Type B pancreatic cell (in vitro differentiated cells): Measurements from ENCODE around the gene HYAL3. TPM values are rescaled to one million over a fixed set of nuclear protein-coding genes. Genes with fewer than 3 reads are reported as not detected.

Experiments
- DNase-seq: peaks from one replicate; pipeline ENCODE4 v3.0.0; 2021; ENCODE audit warnings: mixed read lengths; ENCODE audit not compliant: unreplicated experiment; ENCODE audit errors: extremely low spot score
- H3K27ac Mint-ChIP-seq: 2 replicates; pipeline ENCODE4 v1.8.0; 2021; ENCODE audit warnings: mild to moderate bottlenecking, mixed read lengths
- H3K27me3 Mint-ChIP-seq: 2 replicates; pipeline ENCODE4 v1.8.0; 2021; ENCODE audit warnings: mixed read lengths
- H3K36me3 Mint-ChIP-seq: 2 replicates; pipeline ENCODE4 v1.8.0; 2021; ENCODE audit warnings: mixed read lengths
- H3K4me1 Mint-ChIP-seq: one replicate; pipeline ENCODE4 v1.8.0; 2021; ENCODE audit warnings: mixed read lengths; ENCODE audit not compliant: unreplicated experiment
- H3K4me3 Mint-ChIP-seq: 2 replicates; pipeline ENCODE4 v1.8.0; 2021; ENCODE audit warnings: mild to moderate bottlenecking, mixed read lengths
- H3K9me3 Mint-ChIP-seq: 2 replicates; pipeline ENCODE4 v1.8.0; 2021; ENCODE audit warnings: mixed read lengths
- CTCF ChIP-seq: fragments of 200-600 bp; sonication (generic); conservative IDR thresholded peaks from 2 replicates; pipeline ENCODE4 v1.5.0; 2021; ENCODE audit warnings: antibody characterized with exemption, mild to moderate bottlenecking
- total RNA-seq: library from RNA; stranded (reverse); gene quantifications from 2 replicates; pipeline ENCODE4 v1.2.1, GENCODE V29; 2021; ENCODE audit warnings: low replicate concordance

The HYAL3 gene
- total RNA-seq, 1 donor from 2014 or later: 2.9 TPM

DNA sequence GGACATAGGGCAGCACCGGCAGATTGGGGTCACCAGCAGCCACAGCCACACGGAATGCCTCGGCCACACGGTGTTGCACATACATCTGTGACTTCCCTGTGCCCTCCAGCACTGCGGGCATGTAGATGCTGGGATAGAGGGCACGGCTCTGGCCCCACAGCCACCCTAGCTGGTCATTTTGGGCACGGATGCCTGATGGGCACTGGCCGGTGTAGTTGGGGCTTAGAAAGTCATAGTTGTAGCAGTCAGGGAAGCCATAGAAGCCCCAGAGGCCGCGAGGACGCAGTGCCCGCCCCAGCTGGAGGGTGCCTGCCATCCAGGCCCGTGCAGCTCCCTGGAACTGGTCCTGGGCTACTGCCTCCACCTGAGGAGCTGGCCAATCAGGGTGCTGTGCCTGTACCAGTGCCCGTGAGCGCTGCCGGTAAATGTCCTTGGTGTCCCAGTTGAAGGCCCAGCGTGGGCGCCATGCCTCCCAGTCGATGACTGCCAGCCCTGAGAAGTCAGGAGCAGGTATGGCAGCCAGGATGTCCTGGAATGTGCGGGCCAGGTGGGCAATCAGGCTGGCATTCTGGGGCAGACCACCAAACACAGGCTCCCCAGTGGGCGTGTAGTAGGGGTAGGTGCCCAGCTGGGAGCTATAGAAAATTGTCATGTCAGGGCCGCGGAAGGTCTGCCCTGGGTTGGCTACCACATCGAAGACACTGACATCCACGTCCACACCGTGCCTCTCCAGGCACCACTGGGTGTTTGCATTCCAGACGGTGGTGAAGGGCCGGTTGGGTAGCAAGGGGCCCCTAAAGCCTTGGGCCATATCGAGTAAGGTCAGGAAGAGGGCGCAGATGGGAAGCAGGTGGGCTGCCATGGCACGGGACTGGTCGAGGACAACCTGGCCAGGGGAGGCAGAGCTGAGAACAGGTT lies 3.1 kb upstream of the HYAL3 start:
- no peaks in the 10 kb centered on the region for H3K36me3 Mint-ChIP-seq
- H3K4me1 Mint-ChIP-seq: peaks cover 18% of the 10 kb centered on the region
- TF ChIP-seq CTCF: no peak
- no peaks in the 10 kb centered on the region for H3K27me3 Mint-ChIP-seq
- DNase-seq: no peak
- H3K4me3 Mint-ChIP-seq: no peak overlapping the region
- no peaks in the 10 kb centered on the region for H3K9me3 Mint-ChIP-seq
- peak overlapping the region; percentile 53 for H3K27ac Mint-ChIP-seq

GRCh38 chr3:50300681-50301254 lies 1.6 kb upstream of the HYAL3 start:
- H3K4me3 Mint-ChIP-seq: peak overlapping the region; percentile 98

GRCh38 chr3:50299929-50300680 lies 900 bp upstream of the HYAL3 start:
- no peak for TF ChIP-seq CTCF

More at GRCh38 chr3:50300681-50301254, 1.6 kb upstream of the HYAL3 start:
- peak overlapping the region; percentile 99 for H3K27ac Mint-ChIP-seq
- peaks cover 18% of the 10 kb centered on the region for H3K4me1 Mint-ChIP-seq
- no peak for TF ChIP-seq CTCF
- no peak for DNase-seq
- H3K27me3 Mint-ChIP-seq: no peaks in the 10 kb centered on the region
- H3K36me3 Mint-ChIP-seq: no peaks in the 10 kb centered on the region
- no peaks in the 10 kb centered on the region for H3K9me3 Mint-ChIP-seq

DNA sequence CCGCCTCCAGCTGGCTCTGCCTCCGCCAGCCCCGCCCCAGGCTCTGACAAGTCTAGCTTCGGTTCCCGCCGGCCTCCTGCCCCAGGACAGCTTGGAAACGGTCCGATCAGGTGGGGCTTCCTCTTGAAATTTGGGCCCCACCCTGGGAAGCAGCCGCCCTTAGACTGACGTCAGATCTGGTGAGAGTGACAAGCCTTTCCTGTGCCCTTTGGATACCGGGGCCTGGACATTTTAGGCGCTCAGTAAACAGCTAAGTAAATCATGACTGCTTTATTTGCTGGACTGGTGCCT lies 378 bp upstream of the HYAL3 start:
- no peak for TF ChIP-seq CTCF
- no peak for DNase-seq
- H3K4me3 Mint-ChIP-seq: peak overlapping the region; percentile 98
- peaks cover 18% of the 10 kb centered on the region for H3K4me1 Mint-ChIP-seq
- peak overlapping the region; percentile 99 for H3K27ac Mint-ChIP-seq
- H3K9me3 Mint-ChIP-seq: no peaks in the 10 kb centered on the region
- no peaks in the 10 kb centered on the region for H3K36me3 Mint-ChIP-seq
- H3K27me3 Mint-ChIP-seq: no peaks in the 10 kb centered on the region

More at GRCh38 chr3:50299929-50300680, 900 bp upstream of the HYAL3 start:
- no peaks in the 10 kb centered on the region for H3K27me3 Mint-ChIP-seq
- H3K9me3 Mint-ChIP-seq: no peaks in the 10 kb centered on the region
- H3K4me1 Mint-ChIP-seq: peaks cover 18% of the 10 kb centered on the region
- H3K36me3 Mint-ChIP-seq: no peaks in the 10 kb centered on the region
- no peak for DNase-seq
- H3K4me3 Mint-ChIP-seq: peak overlapping the region; percentile 98
- H3K27ac Mint-ChIP-seq: peak overlapping the region; percentile 99

DNA sequence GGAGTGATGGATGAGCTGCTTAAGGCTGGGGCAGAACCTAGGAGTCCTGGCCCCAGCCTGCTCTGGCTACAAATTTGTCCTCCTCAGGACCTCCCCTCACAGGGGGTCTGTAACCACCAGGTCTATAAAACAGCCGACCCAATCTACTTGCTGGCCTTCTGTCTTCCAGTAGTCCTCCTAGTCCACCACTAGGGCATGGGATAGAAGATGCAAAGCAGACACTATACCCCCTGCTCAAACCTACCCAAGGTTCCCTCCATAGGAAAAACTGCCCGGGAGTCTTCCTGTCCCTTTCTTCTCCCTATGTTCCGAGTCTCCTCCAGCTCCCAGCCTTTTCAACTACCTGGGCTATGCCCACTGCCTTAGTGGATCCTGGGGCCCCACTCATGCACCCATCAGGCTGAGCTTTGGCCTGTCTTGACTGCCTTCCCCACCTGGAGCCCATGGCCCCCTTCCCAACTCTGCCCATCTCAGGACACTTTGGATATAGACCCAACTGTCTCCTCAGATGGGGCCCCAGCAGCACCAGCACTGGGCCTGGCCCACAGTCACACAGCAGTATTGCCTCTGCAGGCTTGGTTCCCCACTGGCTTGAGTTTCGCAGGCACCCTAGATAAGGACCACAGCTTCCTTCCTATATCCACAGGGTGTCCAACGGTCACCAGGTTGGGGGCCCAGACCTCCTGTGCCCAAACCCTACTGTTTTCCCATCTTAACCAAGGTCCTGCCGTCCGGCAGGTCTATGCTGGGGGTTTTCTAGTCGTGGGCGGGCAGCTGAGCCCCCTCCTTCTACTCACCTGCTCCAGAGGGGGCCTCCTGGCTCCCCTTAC lies 1.1 kb downstream of the HYAL3 start:
- H3K27me3 Mint-ChIP-seq: no peaks in the 10 kb centered on the region
- H3K36me3 Mint-ChIP-seq: no peaks in the 10 kb centered on the region
- peak overlapping the region; percentile 98 for H3K4me3 Mint-ChIP-seq
- H3K9me3 Mint-ChIP-seq: no peaks in the 10 kb centered on the region
- peak; percentile 47 for TF ChIP-seq CTCF
- DNase-seq: no peak
- H3K4me1 Mint-ChIP-seq: peaks cover 18% of the 10 kb centered on the region
- H3K27ac Mint-ChIP-seq: peak overlapping the region; percentile 46
